Cerebellar cortex (tissue), 1 donor: ENCODE measurements around the gene KCNJ6.

ENCODE experiments used
- DNase-seq: peaks from one replicate; pipeline ENCODE4 v3.0.0-alpha.2; 2015; ENCODE audit warnings: low spot score

The KCNJ6 gene

GRCh38 chr21:37905291-37905690 lies 11.0 kb downstream of the KCNJ6 start:
- no peak for DNase-seq

GRCh38 chr21:37904856-37905255 lies 11.4 kb downstream of the KCNJ6 start:
- peak; percentile 96 for DNase-seq

- no peak for DNase-seq
Measured at GRCh38 chr21:37903396-37903795, 12.9 kb downstream of the KCNJ6 start.

GRCh38 chr21:37899146-37899545 lies 17.1 kb downstream of the KCNJ6 start:
- DNase-seq = no peak

GRCh38 chr21:37896788-37897187 lies 19.5 kb downstream of the KCNJ6 start:
- peak; percentile 89 for DNase-seq

- no peak for DNase-seq
Measured at GRCh38 chr21:37891972-37892371, 24.3 kb downstream of the KCNJ6 start.

GRCh38 chr21:37888659-37889058 lies 27.6 kb downstream of the KCNJ6 start:
- DNase-seq = no peak

- no peak for DNase-seq
Measured at GRCh38 chr21:37886726-37887299, 29.4 kb downstream of the KCNJ6 start.

GRCh38 chr21:37886120-37886519 lies 30.1 kb downstream of the KCNJ6 start:
- no peak for DNase-seq

- peak; percentile 41 for DNase-seq
Measured at GRCh38 chr21:37878946-37879660, 37.2 kb downstream of the KCNJ6 start.

- peak; percentile 35 for DNase-seq
Measured at GRCh38 chr21:37877888-37878684, 38.2 kb downstream of the KCNJ6 start.

GRCh38 chr21:37877171-37877570 lies 39.1 kb downstream of the KCNJ6 start:
- DNase-seq = no peak

GRCh38 chr21:37876561-37876960 lies 39.7 kb downstream of the KCNJ6 start:
- DNase-seq = no peak

- DNase-seq = no peak
Measured at GRCh38 chr21:37874904-37875780, 41.1 kb downstream of the KCNJ6 start.

- no peak for DNase-seq
Measured at GRCh38 chr21:37874481-37874880, 41.8 kb downstream of the KCNJ6 start.

GRCh38 chr21:37873655-37874054 lies 42.6 kb downstream of the KCNJ6 start:
- no peak for DNase-seq

- no peak for DNase-seq
Measured at GRCh38 chr21:37871121-37871862, 45.0 kb downstream of the KCNJ6 start.

- DNase-seq = peak; percentile 38
Measured at GRCh38 chr21:37870221-37870620, 46.0 kb downstream of the KCNJ6 start.

GRCh38 chr21:37869661-37870060 lies 46.6 kb downstream of the KCNJ6 start:
- DNase-seq = peak; percentile 68

GRCh38 chr21:37868446-37869295 lies 47.6 kb downstream of the KCNJ6 start:
- DNase-seq = no peak
